SU-DHL-6 (cell line): ENCODE results near the gene SULT1A1.
"Not testable (repeated sequence)": the region's sequence is repeated elsewhere in the genome, so short reads cannot be mapped to it uniquely, and the experiment has no call there.

ENCODE experiments used
- CTCF ChIP-seq: fragments of 200-600 bp; sonication (generic); IDR thresholded peaks from one replicate; pipeline ENCODE4 v1.5.1; 2017; ENCODE audit warnings: antibody characterized with exemption, mild to moderate bottlenecking, low read length, moderate library complexity; ENCODE audit not compliant: insufficient read depth, poor library complexity, severe bottlenecking
- EZH2phosphoT487 ChIP-seq: fragments of 200-600 bp; sonication (generic), shearing (Covaris generic); conservative IDR thresholded peaks from 2 replicates; pipeline ENCODE4 v1.6.1; 2018; ENCODE audit warnings: mild to moderate bottlenecking, antibody characterized with exemption, low read length, moderate library complexity, mixed read lengths

- not testable (repeated sequence) for TF ChIP-seq CTCF, EZH2phosphoT487
These were observed 30.1 kb upstream of the SULT1A1 start for GRCh38 chr16:28639959-28640358.
